Endothelial cell (in vitro differentiated cells): ENCODE results near the gene PLA2G4D. TPM values are rescaled to one million over a fixed set of nuclear protein-coding genes. Genes with fewer than 3 reads are reported as not detected.

ENCODE experiments used
- DNase-seq: peaks from one replicate; pipeline ENCODE4 v3.0.0; 2021; ENCODE audit warnings: low spot score
- H3K27ac Mint-ChIP-seq: one replicate; pipeline ENCODE4 v1.8.0; 2021; ENCODE audit warnings: mixed read lengths, inconsistent platforms; ENCODE audit not compliant: unreplicated experiment
- H3K27me3 Mint-ChIP-seq: one replicate; pipeline ENCODE4 v1.8.0; 2021; ENCODE audit warnings: mild to moderate bottlenecking, moderate library complexity, mixed read lengths, inconsistent platforms; ENCODE audit not compliant: unreplicated experiment
- H3K36me3 Mint-ChIP-seq: one replicate; pipeline ENCODE4 v1.8.0; 2021; ENCODE audit warnings: mild to moderate bottlenecking, low read depth, mixed read lengths, inconsistent platforms; ENCODE audit not compliant: unreplicated experiment
- H3K4me1 Mint-ChIP-seq: one replicate; pipeline ENCODE4 v1.8.0; 2021; ENCODE audit warnings: mild to moderate bottlenecking, mixed read lengths, inconsistent platforms; ENCODE audit not compliant: unreplicated experiment
- H3K4me3 Mint-ChIP-seq: one replicate; pipeline ENCODE4 v1.8.0; 2021; ENCODE audit warnings: mild to moderate bottlenecking, mixed read lengths, inconsistent platforms; ENCODE audit not compliant: unreplicated experiment
- H3K9me3 Mint-ChIP-seq: one replicate; pipeline ENCODE4 v1.8.0; 2021; ENCODE audit warnings: mixed read lengths, inconsistent platforms; ENCODE audit not compliant: unreplicated experiment
- CTCF ChIP-seq: fragments of 200-600 bp; sonication (generic); IDR thresholded peaks from one replicate; pipeline ENCODE4 v1.5.0; 2021; ENCODE audit warnings: antibody characterized with exemption; ENCODE audit not compliant: unreplicated experiment
- total RNA-seq: library from RNA; stranded (reverse); fragmentation: NEBNext Ultra II Directional; extraction: Animal tissue kit (Norgen Biotek cat#: 25700); gene quantifications from one replicate; pipeline ENCODE4 v1.2.1, GENCODE V29; 2021; ENCODE audit not compliant: unreplicated experiment

PLA2G4D gene
- total RNA-seq, 1 donor from 2014 or later = not detected

GRCh38 chr15:42101861-42102260, 7.5 kb upstream of the PLA2G4D start:
- TF ChIP-seq CTCF = no peak
- peaks cover 17% of the 10 kb centered on the region for H3K4me1 Mint-ChIP-seq
- no peak overlapping the region for H3K4me3 Mint-ChIP-seq
- no peak overlapping the region for H3K27ac Mint-ChIP-seq
- no peaks in the 10 kb centered on the region for H3K9me3 Mint-ChIP-seq
- H3K27me3 Mint-ChIP-seq = no peaks in the 10 kb centered on the region
- no peak for DNase-seq
- H3K36me3 Mint-ChIP-seq = no peaks in the 10 kb centered on the region

GRCh38 chr15:42100021-42100800, 5.8 kb upstream of the PLA2G4D start:
- Mint-ChIP-seq H3K27me3 (no peaks in the 10 kb centered on the region), H3K36me3 (no peaks in the 10 kb centered on the region), H3K4me1 (peaks cover 17% of the 10 kb centered on the region), H3K9me3 (no peaks in the 10 kb centered on the region), H3K4me3 (no peak overlapping the region), H3K27ac (no peak overlapping the region)
- TF ChIP-seq CTCF = no peak
- DNase-seq = no peak

GRCh38 chr15:42097018-42097417, 2.7 kb upstream of the PLA2G4D start:
- Mint-ChIP-seq H3K4me3 (no peak overlapping the region), H3K9me3 (no peaks in the 10 kb centered on the region), H3K4me1 (peaks cover 21% of the 10 kb centered on the region), H3K27me3 (no peaks in the 10 kb centered on the region), H3K27ac (no peak overlapping the region), H3K36me3 (no peaks in the 10 kb centered on the region)
- no peak for TF ChIP-seq CTCF
- DNase-seq = no peak

GRCh38 chr15:42093966-42094365, 396 bp downstream of the PLA2G4D start:
- DNase-seq = no peak
- no peaks in the 10 kb centered on the region for H3K36me3 Mint-ChIP-seq
- H3K27me3 Mint-ChIP-seq = peaks cover 6% of the 10 kb centered on the region

More at GRCh38 chr15:42093966-42094365, 396 bp downstream of the PLA2G4D start:
- Mint-ChIP-seq H3K4me3 (no peak overlapping the region), H3K4me1 (peaks cover 14% of the 10 kb centered on the region), H3K27ac (no peak overlapping the region), H3K9me3 (no peaks in the 10 kb centered on the region)
- TF ChIP-seq CTCF = no peak
